HG03066 (cell line): ENCODE data around the gene FAM13A.
"Not testable (repeated sequence)": the region's sequence is repeated elsewhere in the genome, so short reads cannot be mapped to it uniquely, and the experiment has no call there.

Source experiments
- ATAC-seq: cut with Tn5 transposase; IDR thresholded peaks from one replicate; pipeline ENCODE4 v1.9.1; 2021; ENCODE audit warnings: low read depth; ENCODE audit not compliant: unreplicated experiment

FAM13A gene

GRCh38 chr4:89000844-89001360 lies 56.1 kb downstream of the FAM13A start:
- ATAC-seq: no peak

GRCh38 chr4:89000382-89000781 lies 56.6 kb downstream of the FAM13A start:
- no peak for ATAC-seq

DNA sequence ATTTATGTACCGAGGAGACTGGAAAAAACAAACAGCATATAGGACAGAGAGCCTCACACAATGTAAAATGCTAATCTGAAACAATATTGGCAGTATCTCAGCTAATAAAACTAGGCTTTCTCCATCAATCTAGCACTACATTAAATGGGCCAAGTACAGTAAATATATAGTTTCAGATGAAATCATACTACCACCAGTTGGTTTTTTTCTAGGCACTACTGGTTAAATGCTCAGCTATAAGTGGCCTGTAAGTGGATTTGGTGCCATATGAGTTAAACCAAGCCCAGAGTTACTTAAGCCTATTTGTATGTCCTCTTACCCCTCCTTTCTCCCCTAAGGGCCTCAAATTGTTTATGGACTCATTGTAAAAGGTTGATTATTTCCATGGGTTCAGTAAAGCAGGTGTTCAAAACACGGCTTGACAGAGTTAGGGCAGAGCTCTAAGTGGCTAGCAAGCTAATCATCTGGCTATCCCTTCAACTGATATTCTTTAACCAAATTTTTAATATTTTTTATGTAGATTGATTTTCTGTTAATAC lies 57.5 kb downstream of the FAM13A start:
- no peak for ATAC-seq

DNA sequence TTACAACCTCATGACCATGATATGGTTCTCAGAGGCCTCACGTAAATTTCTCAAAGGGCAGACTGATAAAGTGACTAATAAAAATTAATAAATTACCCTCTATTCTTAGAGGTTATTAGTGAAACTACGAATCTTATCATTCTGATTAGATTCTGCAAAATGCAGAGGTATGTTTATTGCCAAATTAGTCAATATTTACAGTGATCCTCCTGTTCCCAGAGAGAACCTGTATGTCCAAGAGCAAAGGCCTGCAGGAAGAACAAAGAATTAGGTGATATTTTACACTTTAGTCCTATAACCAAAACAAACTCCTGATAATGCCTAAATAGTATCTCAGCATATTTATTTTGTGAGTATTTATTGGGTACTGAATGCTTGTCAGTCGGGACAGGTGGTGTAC lies 58.1 kb downstream of the FAM13A start:
- ATAC-seq: no peak

- ATAC-seq: no peak
Measured at GRCh38 chr4:88998001-88998400, 59.0 kb downstream of the FAM13A start.

GRCh38 chr4:88995874-88996273 lies 61.1 kb downstream of the FAM13A start:
- ATAC-seq: no peak

GRCh38 chr4:88995257-88995656 lies 61.7 kb downstream of the FAM13A start:
- ATAC-seq: not testable (repeated sequence)

GRCh38 chr4:88993246-88993645 lies 63.7 kb downstream of the FAM13A start:
- ATAC-seq: no peak

DNA sequence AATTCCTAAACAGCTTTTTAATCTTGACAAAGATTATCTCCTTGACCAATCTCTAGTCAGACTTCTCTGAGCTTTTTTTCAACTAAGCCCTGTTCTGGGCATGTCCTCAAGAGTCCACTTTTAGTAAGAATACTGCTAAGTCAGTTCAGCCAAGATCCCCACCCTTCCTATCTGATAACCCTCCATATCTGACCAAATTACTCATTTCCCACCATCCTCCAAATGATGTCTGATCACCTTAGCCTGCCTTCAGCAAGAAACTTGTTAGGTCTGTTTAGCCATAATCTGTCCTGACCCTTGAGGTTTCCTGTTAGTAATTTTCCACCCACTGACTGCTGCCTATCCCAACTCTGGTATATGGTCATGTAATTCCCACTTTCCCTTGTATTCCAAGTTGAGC lies 65.2 kb downstream of the FAM13A start:
- no peak for ATAC-seq

- no peak for ATAC-seq
Measured at GRCh38 chr4:88989990-88990389, 67.0 kb downstream of the FAM13A start.

DNA sequence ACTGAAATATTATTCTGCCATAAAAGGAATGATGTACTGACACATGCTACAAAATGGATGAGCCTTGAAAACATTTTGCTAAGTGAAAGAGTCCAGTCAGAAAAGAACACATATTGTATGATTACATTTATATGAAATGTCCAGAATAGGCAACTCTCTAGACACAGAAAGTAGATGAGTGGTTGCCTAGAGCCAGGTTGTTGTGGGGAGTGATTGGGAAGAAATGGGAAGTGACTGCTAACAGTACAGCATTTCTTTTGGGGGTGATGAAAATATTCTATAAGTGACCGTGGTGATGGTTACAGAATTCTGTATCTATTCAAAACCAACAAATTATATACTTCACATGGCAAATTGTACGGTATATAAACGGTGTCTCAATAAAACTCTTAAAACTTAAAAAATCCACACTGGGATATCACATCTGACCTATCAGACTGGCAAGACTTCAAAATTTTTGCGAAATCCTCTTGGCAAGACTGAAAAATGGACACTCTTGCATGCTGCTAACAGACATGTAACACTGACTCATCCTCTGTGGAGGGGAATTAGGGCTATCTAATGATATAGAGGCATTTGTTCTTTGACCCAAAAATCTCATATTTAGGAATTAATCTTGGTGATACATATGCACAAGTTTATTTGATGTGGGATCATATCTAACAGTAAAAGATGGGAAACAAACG lies 71.8 kb downstream of the FAM13A start:
- ATAC-seq: no peak

- no peak for ATAC-seq
Measured at GRCh38 chr4:88982757-88983156, 74.2 kb downstream of the FAM13A start.

DNA sequence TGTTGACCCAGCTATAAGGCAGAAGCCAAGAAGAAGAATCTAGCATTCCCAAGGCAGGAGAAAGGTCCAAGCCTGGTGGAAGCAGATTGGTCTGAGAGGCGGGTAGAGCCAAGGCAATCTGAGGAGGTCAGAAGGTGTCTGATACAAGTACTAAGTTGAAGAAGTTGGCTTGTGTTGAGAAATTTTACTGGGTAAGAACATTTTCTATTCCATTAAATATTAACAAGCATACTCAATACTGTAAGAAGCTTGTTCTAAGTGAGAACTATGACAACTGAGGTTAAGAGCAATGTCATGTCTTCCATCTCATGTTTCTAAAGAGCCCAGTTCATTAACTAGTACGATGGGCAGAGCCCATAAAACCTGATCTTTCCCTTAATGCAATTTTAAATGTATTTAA lies 75.0 kb downstream of the FAM13A start:
- ATAC-seq: peak; percentile 73

DNA sequence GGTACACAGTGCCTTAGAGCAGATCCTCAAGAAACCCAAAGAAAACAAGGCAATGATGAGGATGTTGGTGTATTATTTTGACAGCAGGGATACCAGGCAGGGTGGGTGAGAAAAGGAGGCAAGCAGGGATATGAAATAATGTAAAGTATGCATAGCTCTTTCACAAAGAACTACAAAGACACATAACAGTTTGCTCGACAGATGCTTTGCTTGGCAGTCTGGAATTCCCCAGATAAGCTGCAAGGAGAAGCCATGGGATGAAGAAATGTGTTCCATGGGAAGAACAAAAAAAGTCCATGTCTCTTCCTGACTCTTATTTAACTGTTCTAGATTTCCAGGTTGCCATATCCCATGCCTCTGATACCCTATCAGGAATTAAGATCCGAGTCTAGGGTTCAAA lies 75.4 kb downstream of the FAM13A start:
- ATAC-seq: peak; percentile 11

DNA sequence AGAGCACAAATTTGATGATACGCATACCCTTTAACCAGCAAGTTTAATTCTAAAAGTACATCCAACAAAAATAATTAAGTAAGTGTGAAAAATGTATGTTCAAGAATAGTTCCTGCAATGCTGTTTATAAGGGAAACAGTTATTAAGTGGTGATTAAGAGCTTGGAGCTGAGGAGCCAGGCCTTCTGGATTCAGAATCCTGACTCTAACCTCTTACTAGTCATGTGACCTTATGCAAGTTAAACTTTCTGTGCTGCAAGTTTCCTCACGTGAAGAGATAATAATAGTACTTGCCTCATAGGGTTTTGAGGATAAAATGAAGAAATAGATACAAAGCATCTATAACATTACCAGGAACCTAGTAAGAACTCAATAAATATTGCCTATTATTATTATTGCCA lies 77.7 kb downstream of the FAM13A start:
- no peak for ATAC-seq

DNA sequence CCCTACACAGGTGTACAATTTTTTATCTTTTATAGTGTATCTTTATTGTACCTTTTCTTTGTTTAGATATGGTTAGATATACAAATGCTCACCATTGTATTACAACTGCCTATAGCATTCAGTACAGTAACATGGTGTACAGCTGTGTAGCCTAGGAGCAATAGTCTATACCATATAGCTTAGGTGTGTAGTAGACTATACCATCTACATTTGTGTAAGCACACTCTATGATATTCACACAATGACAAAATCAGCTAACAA lies 80.3 kb downstream of the FAM13A start:
- ATAC-seq: no peak

DNA sequence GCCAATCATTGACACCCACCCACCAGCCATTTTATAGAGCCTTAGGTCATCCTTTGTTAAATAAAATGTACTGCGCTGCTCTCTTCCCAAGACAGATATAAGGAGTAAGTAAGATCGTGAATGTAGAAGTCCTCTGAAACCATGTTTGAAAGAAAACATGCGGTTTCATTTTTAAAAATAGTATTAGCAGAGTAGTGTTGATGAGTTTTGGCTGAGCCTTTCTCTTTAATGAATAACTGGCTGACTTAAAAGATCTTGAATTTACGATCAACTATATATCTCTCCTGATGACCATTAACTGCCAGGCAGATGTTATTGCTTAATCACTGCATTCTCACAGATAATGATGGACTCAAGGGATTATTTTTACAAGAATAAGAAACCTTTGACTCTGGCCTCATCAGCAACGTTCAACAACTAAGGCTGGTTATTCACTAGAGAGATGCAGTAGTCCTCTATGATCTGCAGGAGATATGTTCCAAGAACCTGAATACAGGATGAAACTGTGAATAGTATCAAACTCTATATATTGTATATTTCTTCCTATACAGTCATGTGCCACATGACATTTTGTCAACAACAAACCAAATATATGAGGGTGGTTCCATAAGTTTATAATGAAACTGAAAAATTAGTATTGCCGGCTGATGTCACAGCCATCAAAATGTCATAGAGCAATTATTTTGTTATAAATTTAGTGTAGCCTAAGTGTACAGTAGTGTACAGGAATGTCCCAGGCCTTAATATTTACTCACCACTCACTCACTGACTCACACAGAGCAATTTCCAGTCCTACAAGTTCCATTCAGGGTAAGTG lies 80.8 kb downstream of the FAM13A start:
- no peak for ATAC-seq

- no peak for ATAC-seq
Measured at GRCh38 chr4:88971536-88971935, 85.4 kb downstream of the FAM13A start.

DNA sequence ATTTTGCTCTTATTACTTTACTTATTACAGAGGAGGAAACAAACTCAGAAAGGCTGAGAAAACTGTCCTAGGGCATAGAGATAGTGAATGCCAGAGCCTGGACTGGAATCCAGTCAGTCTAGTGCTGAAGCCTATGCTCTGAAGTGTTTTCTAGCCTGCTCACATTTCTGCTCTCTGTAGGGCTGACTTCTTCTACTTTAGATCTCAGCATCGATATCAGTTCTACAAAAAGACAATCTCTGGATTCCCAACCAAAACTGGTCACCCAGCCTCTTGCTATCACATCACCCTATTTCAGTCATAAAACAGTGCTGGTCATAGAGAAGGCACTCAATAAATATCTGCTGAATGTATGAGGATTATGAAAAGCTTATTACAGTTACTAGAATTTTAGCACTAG lies 87.2 kb downstream of the FAM13A start:
- no peak for ATAC-seq

GRCh38 chr4:88969271-88969670 lies 87.7 kb downstream of the FAM13A start:
- ATAC-seq: no peak

DNA sequence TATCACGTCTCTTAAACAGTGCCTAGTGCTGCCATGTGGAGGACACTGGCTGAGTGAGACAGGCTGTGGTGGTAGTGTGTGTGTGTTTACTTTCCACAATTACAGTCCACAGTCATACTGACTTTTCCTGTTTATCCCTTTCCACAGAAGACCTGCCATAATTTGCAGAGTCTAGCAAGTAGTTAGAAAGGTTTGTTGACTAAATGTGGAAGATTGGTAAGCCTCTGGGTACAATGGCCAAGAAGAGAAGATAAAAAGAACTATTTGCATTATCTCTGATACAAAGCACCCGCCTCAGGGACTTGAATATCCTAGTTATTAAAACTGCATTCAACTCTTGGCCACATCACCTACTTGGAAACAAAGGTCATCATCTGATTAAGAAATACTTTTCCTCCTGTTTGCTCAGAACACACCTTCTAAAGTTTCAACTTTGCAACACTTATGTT lies 89.1 kb downstream of the FAM13A start:
- no peak for ATAC-seq

- ATAC-seq: no peak
Measured at GRCh38 chr4:88965053-88965452, 91.9 kb downstream of the FAM13A start.
